HCT116 (cell line): ENCODE measurements around the gene SLTM.
"Not testable (repeated sequence)": the region's sequence is repeated elsewhere in the genome, so short reads cannot be mapped to it uniquely, and the experiment has no call there.

ENCODE experiments used
- ATF3 ChIP-seq: IDR thresholded peaks from 2 replicates; pipeline ENCODE4 v1.6.1; 2012
- CEBPB ChIP-seq: IDR thresholded peaks from 2 replicates; pipeline ENCODE4 v1.6.1; 2012; ENCODE audit warnings: low read depth
- EGR1 ChIP-seq: IDR thresholded peaks from 2 replicates; pipeline ENCODE4 v1.6.1; 2012; ENCODE audit warnings: low read depth
- EZH2 ChIP-seq: fragments of 200-600 bp; sonication (generic); IDR thresholded peaks from 2 replicates; pipeline ENCODE4 v1.6.1; 2017; ENCODE audit warnings: antibody characterized with exemption, mixed run types
- EZH2phosphoT487 ChIP-seq: fragments of 200-600 bp; IDR thresholded peaks from 2 replicates; pipeline ENCODE4 v1.6.1; 2018; ENCODE audit warnings: antibody characterized with exemption, borderline replicate concordance
- JUND ChIP-seq: IDR thresholded peaks from 2 replicates; pipeline ENCODE4 v1.6.1; 2012
- POLR2A ChIP-seq: IDR thresholded peaks from 2 replicates; pipeline ENCODE4 v1.7.0; 2011; ENCODE audit warnings: borderline replicate concordance; ENCODE audit not compliant: insufficient read depth, insufficient read length; ENCODE audit errors: extremely low read depth
- POLR2AphosphoS5 ChIP-seq: IDR thresholded peaks from 2 replicates; pipeline ENCODE4 v1.6.1; 2011; ENCODE audit warnings: mild to moderate bottlenecking, low read depth, low read length, moderate library complexity
- RAD21 ChIP-seq: IDR thresholded peaks from 2 replicates; pipeline ENCODE4 v1.6.1; 2012; ENCODE audit warnings: low read depth, mild to moderate bottlenecking
- ZBTB33 ChIP-seq: IDR thresholded peaks from 2 replicates; pipeline ENCODE4 v1.6.1; 2011; ENCODE audit warnings: mild to moderate bottlenecking, low read length, moderate library complexity; ENCODE audit not compliant: insufficient replicate concordance; ENCODE audit errors: extremely low read depth
- ZNF274 ChIP-seq: fragments of 200-500 bp; sonication (Bioruptor generic); IDR thresholded peaks from 2 replicates; pipeline ENCODE4 v1.6.1; 2014; ENCODE audit warnings: mild to moderate bottlenecking, low read depth, low read length, inconsistent platforms
- TF ChIP-seq, protein P1 (sequence below), 3 experiments: fragments of 200-600 bp in 1 of 3; sonication (generic) in 1 of 3; IDR thresholded peaks in 2 of 3; conservative IDR thresholded peaks in 1 of 3; 2 replicates each; pipeline ENCODE4 v1.5.1; 2012 to 2017; ENCODE audit warnings: low read depth in 2 of 3, low read length in 2 of 3, antibody characterized with exemption in 1 of 3, borderline replicate concordance in 1 of 3, control low read depth in 1 of 3, mild to moderate bottlenecking in 1 of 3, mixed read lengths in 1 of 3, mixed run types in 1 of 3, moderate library complexity in 1 of 3; ENCODE audit not compliant: insufficient read depth in 1 of 3
- TF ChIP-seq, protein P2 (sequence below): IDR thresholded peaks from 2 replicates; pipeline ENCODE4 v1.6.1; 2012

- TF ChIP-seq, protein P1, sequence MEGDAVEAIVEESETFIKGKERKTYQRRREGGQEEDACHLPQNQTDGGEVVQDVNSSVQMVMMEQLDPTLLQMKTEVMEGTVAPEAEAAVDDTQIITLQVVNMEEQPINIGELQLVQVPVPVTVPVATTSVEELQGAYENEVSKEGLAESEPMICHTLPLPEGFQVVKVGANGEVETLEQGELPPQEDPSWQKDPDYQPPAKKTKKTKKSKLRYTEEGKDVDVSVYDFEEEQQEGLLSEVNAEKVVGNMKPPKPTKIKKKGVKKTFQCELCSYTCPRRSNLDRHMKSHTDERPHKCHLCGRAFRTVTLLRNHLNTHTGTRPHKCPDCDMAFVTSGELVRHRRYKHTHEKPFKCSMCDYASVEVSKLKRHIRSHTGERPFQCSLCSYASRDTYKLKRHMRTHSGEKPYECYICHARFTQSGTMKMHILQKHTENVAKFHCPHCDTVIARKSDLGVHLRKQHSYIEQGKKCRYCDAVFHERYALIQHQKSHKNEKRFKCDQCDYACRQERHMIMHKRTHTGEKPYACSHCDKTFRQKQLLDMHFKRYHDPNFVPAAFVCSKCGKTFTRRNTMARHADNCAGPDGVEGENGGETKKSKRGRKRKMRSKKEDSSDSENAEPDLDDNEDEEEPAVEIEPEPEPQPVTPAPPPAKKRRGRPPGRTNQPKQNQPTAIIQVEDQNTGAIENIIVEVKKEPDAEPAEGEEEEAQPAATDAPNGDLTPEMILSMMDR (IDR thresholded peaks at IDR 0.05 in 2 of 3, conservative IDR thresholded peaks at IDR 0.05 in 1 of 3; ENCODE audit: borderline replicate concordance in 1 of 3, insufficient read depth in 1 of 3, low read depth in 2 of 3, low read length in 2 of 3) = not testable (repeated sequence)
- TF ChIP-seq, protein P2, sequence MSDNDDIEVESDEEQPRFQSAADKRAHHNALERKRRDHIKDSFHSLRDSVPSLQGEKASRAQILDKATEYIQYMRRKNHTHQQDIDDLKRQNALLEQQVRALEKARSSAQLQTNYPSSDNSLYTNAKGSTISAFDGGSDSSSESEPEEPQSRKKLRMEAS = not testable (repeated sequence)
- TF ChIP-seq ZBTB33, POLR2AphosphoS5, EZH2phosphoT487, EGR1, RAD21, JUND, ATF3, CEBPB, EZH2, ZNF274, POLR2A: not testable (repeated sequence)
These were observed 13.0 kb downstream of the SLTM start for GRCh38 chr15:58920447-58920846.
